Fibroblast of lung (primary cell): ENCODE data around the gene CHRNA3.

ENCODE experiments used
- EZH2 ChIP-seq: IDR thresholded peaks from 2 replicates; pipeline ENCODE4 v1.5.1; 2012; ENCODE audit warnings: low read length, control low read depth, mild to moderate bottlenecking; ENCODE audit errors: missing control alignments
- TF ChIP-seq, protein P1 (sequence below), 2 donors: IDR thresholded peaks in 1 of 2; conservative IDR thresholded peaks in 1 of 2; 1 replicate in 1 of 2; 2 replicates in 1 of 2; pipeline ENCODE4 v1.5.1; 2011 to 2012; ENCODE audit warnings: low read length in 2 of 2, control low read depth in 1 of 2, inconsistent platforms in 1 of 2, low read depth in 1 of 2, mild to moderate bottlenecking in 1 of 2

GRCh38 chr15:78615151-78615589, 5.6 kb downstream of the CHRNA3 start:
- TF ChIP-seq, protein P1, sequence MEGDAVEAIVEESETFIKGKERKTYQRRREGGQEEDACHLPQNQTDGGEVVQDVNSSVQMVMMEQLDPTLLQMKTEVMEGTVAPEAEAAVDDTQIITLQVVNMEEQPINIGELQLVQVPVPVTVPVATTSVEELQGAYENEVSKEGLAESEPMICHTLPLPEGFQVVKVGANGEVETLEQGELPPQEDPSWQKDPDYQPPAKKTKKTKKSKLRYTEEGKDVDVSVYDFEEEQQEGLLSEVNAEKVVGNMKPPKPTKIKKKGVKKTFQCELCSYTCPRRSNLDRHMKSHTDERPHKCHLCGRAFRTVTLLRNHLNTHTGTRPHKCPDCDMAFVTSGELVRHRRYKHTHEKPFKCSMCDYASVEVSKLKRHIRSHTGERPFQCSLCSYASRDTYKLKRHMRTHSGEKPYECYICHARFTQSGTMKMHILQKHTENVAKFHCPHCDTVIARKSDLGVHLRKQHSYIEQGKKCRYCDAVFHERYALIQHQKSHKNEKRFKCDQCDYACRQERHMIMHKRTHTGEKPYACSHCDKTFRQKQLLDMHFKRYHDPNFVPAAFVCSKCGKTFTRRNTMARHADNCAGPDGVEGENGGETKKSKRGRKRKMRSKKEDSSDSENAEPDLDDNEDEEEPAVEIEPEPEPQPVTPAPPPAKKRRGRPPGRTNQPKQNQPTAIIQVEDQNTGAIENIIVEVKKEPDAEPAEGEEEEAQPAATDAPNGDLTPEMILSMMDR (conservative IDR thresholded peaks at IDR 0.05 in 1 of 2, IDR thresholded peaks at IDR 0.05 in 1 of 2; ENCODE audit: low read depth in 1 of 2, low read length in 2 of 2) = no peak
- no peak for TF ChIP-seq EZH2
